PC-9 (cell line): ENCODE results near the gene PRKCH. TPM values are rescaled to one million over a fixed set of nuclear protein-coding genes. Genes with fewer than 3 reads are reported as not detected.

ENCODE experiments used
- BruUV-seq: library from RNA; stranded (reverse); fragments of 400-500 nt; replicated peaks from 2 replicates; lab custom pipeline; 2021; lab: Mats Ljungman, UMichigan
- CTCF ChIA-PET: fragments of 300-600 bp; sonication (Branson Sonifier 250); formaldehyde crosslinking; loops from one replicate; lab custom pipeline; 2022; ENCODE audit warnings: antibody characterized with exemption; lab: Charles Lee
- POLR2A ChIA-PET: fragments of 300-600 bp; sonication (Branson Sonifier 250); formaldehyde crosslinking; loops from one replicate; lab custom pipeline; 2022; ENCODE audit warnings: antibody characterized with exemption; ENCODE audit not compliant: unreplicated experiment; lab: Charles Lee
- DNase-seq, 2 experiments: peaks; one replicate each; pipeline versions ENCODE4 v3.0.0 to v3.0.0-alpha.2; 2015 to 2022; ENCODE audit warnings: mixed read lengths in 1 of 2
- H2AFZ ChIP-seq: fragments of 200-600 bp; sonication (generic); 2 replicates; pipeline ENCODE4 v1.8.1; 2017; ENCODE audit warnings: antibody characterized with exemption
- H3F3A ChIP-seq: fragments of 200-600 bp; sonication (generic); 2 replicates; pipeline ENCODE4 v1.8.1; 2017; ENCODE audit warnings: antibody characterized with exemption, mild to moderate bottlenecking, low read depth; ENCODE audit not compliant: insufficient read depth
- H3K27ac ChIP-seq: fragments of 200-600 bp; sonication (generic); 2 replicates; pipeline ENCODE4 v1.6.1; 2016; ENCODE audit warnings: mixed run types
- H3K27me3 ChIP-seq: fragments of 200-600 bp; sonication (generic); 2 replicates; pipeline ENCODE4 v1.6.1; 2016; ENCODE audit warnings: low read depth, mixed run types; ENCODE audit not compliant: insufficient read depth
- H3K36me3 ChIP-seq: fragments of 200-600 bp; sonication (generic); 2 replicates; pipeline ENCODE4 v1.6.1; 2016; ENCODE audit warnings: low read depth, mixed run types
- H3K4me1 ChIP-seq: fragments of 200-600 bp; sonication (generic); replicated peaks from 2 replicates; pipeline ENCODE4 v1.6.1; 2016; ENCODE audit warnings: mixed run types; ENCODE audit not compliant: insufficient read depth
- H3K4me2 ChIP-seq: fragments of 200-600 bp; sonication (generic); 2 replicates; pipeline ENCODE4 v1.6.1; 2017; ENCODE audit warnings: mixed run types
- H3K4me3 ChIP-seq: fragments of 200-600 bp; sonication (generic); 2 replicates; pipeline ENCODE4 v1.6.1; 2016; ENCODE audit warnings: mixed run types
- H3K79me2 ChIP-seq: fragments of 200-600 bp; sonication (generic); 2 replicates; pipeline ENCODE4 v1.6.1; 2017; ENCODE audit warnings: low read depth, mixed run types
- H3K9me2 ChIP-seq: fragments of 200-600 bp; sonication (generic); 2 replicates; pipeline ENCODE4 v1.8.1; 2017; ENCODE audit warnings: mild to moderate bottlenecking; ENCODE audit not compliant: insufficient read depth
- H3K9me3 ChIP-seq: fragments of 200-600 bp; sonication (generic); 2 replicates; pipeline ENCODE4 v1.8.1; 2016; ENCODE audit warnings: low read depth; ENCODE audit not compliant: insufficient read depth
- H4K20me1 ChIP-seq: fragments of 200-600 bp; sonication (generic); 2 replicates; pipeline ENCODE4 v1.8.1; 2017; ENCODE audit not compliant: insufficient read depth
- CTCF ChIP-seq: fragments of 200-600 bp; sonication (generic); conservative IDR thresholded peaks from 2 replicates; pipeline ENCODE4 v1.6.1; 2017; ENCODE audit warnings: mixed run types, antibody characterized with exemption, mild to moderate bottlenecking, moderate library complexity
- EZH2 ChIP-seq: fragments of 200-600 bp; sonication (generic); IDR thresholded peaks from 2 replicates; pipeline ENCODE4 v1.8.0; 2017; ENCODE audit warnings: antibody characterized with exemption, low read depth
- intact Hi-C: fragments of 100-400 bp; cut with micrococcal nuclease; formaldehyde crosslinking; loops from one replicate; pipeline ENCODE4 v1.10.0; 2022; ENCODE audit not compliant: unreplicated experiment
- total RNA-seq: library from RNA; stranded (reverse); gene quantifications from 2 replicates; pipeline ENCODE4 v1.2.3, GENCODE V29; 2021

PRKCH gene
- total RNA-seq, 1 experiment from 2014 or later = 32.4 TPM

GRCh38 chr14:61586544-61587055, 265.2 kb downstream of the PRKCH start:
- Histone ChIP-seq H3K27me3 (no peaks in the 10 kb centered on the region), H3K36me3 (no peaks in the 10 kb centered on the region), H3K4me2 (no peak overlapping the region), H3K9me2 (no peaks in the 10 kb centered on the region), H3K79me2 (no peaks in the 10 kb centered on the region), H3K9me3 (no peaks in the 10 kb centered on the region), H3K27ac (no peak overlapping the region), H3K4me1 (peaks cover 9% of the 10 kb centered on the region; the same call in 1 of the 2 replicates), H2AFZ (no peak overlapping the region), H4K20me1 (no peaks in the 10 kb centered on the region), H3F3A (no peaks in the 10 kb centered on the region), H3K4me3 (no peak overlapping the region)
- BruUV-seq = no TSS peak
- ChIA-PET CTCF (interaction anchor here (0.7 kb wide), 1 partner anchor 9 kb away, joined by 3 read pairs; no protein-coding TSS in a partner anchor), POLR2A (interaction anchor here (0.6 to 0.7 kb wide), 2 partner anchors 82 to 189 kb away, joined by 3 read pairs; no protein-coding TSS in a partner anchor)
- TF ChIP-seq CTCF (no peak), EZH2 (no peak)
- DNase-seq = no peak
- intact Hi-C loops = no loop called here

GRCh38 chr14:61587081-61587713, 265.8 kb downstream of the PRKCH start:
- Histone ChIP-seq H3F3A (no peaks in the 10 kb centered on the region), H3K4me3 (no peak overlapping the region), H4K20me1 (no peaks in the 10 kb centered on the region), H3K27me3 (no peaks in the 10 kb centered on the region), H3K9me2 (no peaks in the 10 kb centered on the region), H3K4me1 (peaks cover 9% of the 10 kb centered on the region; the same call in 1 of the 2 replicates), H3K27ac (no peak overlapping the region), H3K4me2 (no peak overlapping the region), H3K9me3 (peaks cover 3% of the 10 kb centered on the region; the same call in 1 of the 2 replicates), H3K36me3 (no peaks in the 10 kb centered on the region), H3K79me2 (no peaks in the 10 kb centered on the region), H2AFZ (no peak overlapping the region)
- DNase-seq = no peak
- no TSS peak for BruUV-seq
- TF ChIP-seq EZH2 (no peak), CTCF (no peak)
- intact Hi-C loops = no loop called here
- ChIA-PET CTCF (no interaction called here), POLR2A (interaction anchor here (0.6 kb wide), 1 partner anchor 82 kb away, joined by 3 read pairs; no protein-coding TSS in a partner anchor)

- Histone ChIP-seq H3K4me3 (no peak overlapping the region), H3K79me2 (no peaks in the 10 kb centered on the region), H3K4me1 (peaks cover 9% of the 10 kb centered on the region; the same call in 1 of the 2 replicates), H3K9me2 (no peaks in the 10 kb centered on the region), H3K4me2 (no peak overlapping the region), H3K27me3 (no peaks in the 10 kb centered on the region), H3K36me3 (no peaks in the 10 kb centered on the region), H3K27ac (no peak overlapping the region), H3F3A (no peaks in the 10 kb centered on the region), H3K9me3 (peaks cover 6% of the 10 kb centered on the region; the same call in 1 of the 2 replicates), H2AFZ (no peak overlapping the region), H4K20me1 (no peaks in the 10 kb centered on the region)
- POLR2A ChIA-PET = no interaction called here
- intact Hi-C loops = no loop called here
- TF ChIP-seq EZH2 = no peak
- TF ChIP-seq CTCF = no peak
- no TSS peak for BruUV-seq
- CTCF ChIA-PET = no interaction called here
- DNase-seq = no peak
These were observed 267.1 kb downstream of the PRKCH start for GRCh38 chr14:61588419-61588901.
